ENCODE measurements around the gene SHB. TPM values are rescaled to one million over a fixed set of nuclear protein-coding genes. Genes with fewer than 3 reads are reported as not detected.

SHB gene
- total RNA-seq, 1 experiment from 2014 or later = 12.2 TPM

GRCh38 chr9:37956423-37956820 is 112.6 kb downstream of the SHB start (continued):
- no peak for TF ChIP-seq FOXK1 (CRISPR knock-in tag; IDR thresholded peaks at IDR 0.05)
- TF ChIP-seq KAT7 (CRISPR knock-in tag; IDR thresholded peaks at IDR 0.05; ENCODE audit: borderline replicate concordance) = no peak

- no peaks in the 10 kb centered on the region for H3K27me3 Mint-ChIP-seq (ENCODE audit: low read depth)
- no peak for ATAC-seq
- no peak for DNase-seq (ENCODE audit: low spot score)
- no peaks in the 10 kb centered on the region for H3K9me3 Mint-ChIP-seq
- peaks cover 13% of the 10 kb centered on the region for H3K36me3 Mint-ChIP-seq
- H3K4me1 Mint-ChIP-seq = peaks cover under 1% of the 10 kb centered on the region; the same call in 1 of the 2 replicates
- no peak overlapping the region for H3K4me3 Mint-ChIP-seq
- ChIA-PET POLR2A (no interaction called here), CTCF (interaction anchor here (1.0 kb wide), 1 partner anchor 42 kb away, joined by 3 read pairs; no protein-coding TSS in a partner anchor)
- no peak for TF ChIP-seq AFF4 (CRISPR knock-in tag; IDR thresholded peaks at IDR 0.05; ENCODE audit: borderline replicate concordance)
- TF ChIP-seq ATF2 (CRISPR knock-in tag; IDR thresholded peaks at IDR 0.05; ENCODE audit: borderline replicate concordance, low read depth) = no peak
- TF ChIP-seq USF2 (CRISPR knock-in tag; IDR thresholded peaks at IDR 0.05) = no peak
- TF ChIP-seq TEAD4 (CRISPR knock-in tag; IDR thresholded peaks at IDR 0.05) = no peak
- no peak for TF ChIP-seq ATF6 (CRISPR knock-in tag; IDR thresholded peaks at IDR 0.05)
- TF ChIP-seq ZBTB43 (CRISPR knock-in tag; IDR thresholded peaks at IDR 0.05) = no peak
- no peak for TF ChIP-seq CREM (CRISPR knock-in tag; IDR thresholded peaks at IDR 0.05)
- H3K27ac Mint-ChIP-seq = no peak overlapping the region
These were observed 113.1 kb downstream of the SHB start for GRCh38 chr9:37955781-37956422.

- Mint-ChIP-seq H3K36me3 (peaks cover 13% of the 10 kb centered on the region), H3K9me3 (no peaks in the 10 kb centered on the region), H3K27me3 (ENCODE audit: low read depth) (no peaks in the 10 kb centered on the region), H3K4me1 (no peaks in the 10 kb centered on the region), H3K4me3 (no peak overlapping the region), H3K27ac (no peak overlapping the region)
- POLR2A ChIA-PET = no interaction called here
- DNase-seq (ENCODE audit: low spot score) (no peak), ATAC-seq (no peak)
- CTCF ChIA-PET = no interaction called here
- TF ChIP-seq CREB1 (CRISPR knock-in tag; IDR thresholded peaks at IDR 0.05) (no peak), FOXJ3 (CRISPR knock-in tag; IDR thresholded peaks at IDR 0.05; ENCODE audit: borderline replicate concordance) (no peak), NFE2L1 (CRISPR knock-in tag; IDR thresholded peaks at IDR 0.05) (no peak), ELF4 (CRISPR knock-in tag; IDR thresholded peaks at IDR 0.05; ENCODE audit: low read depth) (no peak), ZNF532 (CRISPR knock-in tag; IDR thresholded peaks at IDR 0.05; ENCODE audit: borderline replicate concordance) (no peak), TEAD4 (CRISPR knock-in tag; IDR thresholded peaks at IDR 0.05) (no peak), KAT7 (CRISPR knock-in tag; IDR thresholded peaks at IDR 0.05; ENCODE audit: borderline replicate concordance) (no peak), ZNF232 (CRISPR knock-in tag; IDR thresholded peaks at IDR 0.05) (no peak)
These were observed 114.4 kb downstream of the SHB start for GRCh38 chr9:37954581-37954981.

Measured in WTC11 (cell line).